GM13977 (cell line): ENCODE results near the gene APOD.

Source experiments
- DNase-seq: peaks from one replicate; pipeline ENCODE4 v3.0.0; 2012; ENCODE audit warnings: low spot score
- CTCF ChIP-seq: IDR thresholded peaks from 2 replicates; pipeline ENCODE4 v1.5.1; 2012; ENCODE audit warnings: mild to moderate bottlenecking, control low read depth; ENCODE audit not compliant: insufficient read depth; ENCODE audit errors: extremely low read depth, missing control alignments
- in situ Hi-C: fragments of 300-500 bp; cut with MboI; formaldehyde crosslinking; loops from one replicate; pipeline ENCODE4 v1.12.0; 2022; ENCODE audit warnings: low sequenced_read_pairs, low pct_unique_long_range_greater_than_20kb, mixed read lengths, inconsistent platforms; ENCODE audit not compliant: unreplicated experiment

Gene APOD

GRCh38 chr3:195543500-195544229 lies 40.1 kb downstream of the APOD start:
- in situ Hi-C loops, result loop anchor here (25.0 kb wide), 2 partner anchors 406 to 856 kb away; partner anchors contain the start of gene FAM43A
- TF ChIP-seq CTCF, result no peak
- no peak for DNase-seq

- in situ Hi-C loops, result loop anchor here (25.0 kb wide), 2 partner anchors 406 to 856 kb away; partner anchors contain the start of gene FAM43A
- TF ChIP-seq CTCF, result no peak
- peak; percentile 95 for DNase-seq
Observed at GRCh38 chr3:195542698-195543499, 40.8 kb downstream of the APOD start, which contains the start of gene PPP1R2. Gene PPP1R2, minus strand, starts transcription at chr3:195543325. Its CDS starts 300 bp downstream, at chr3:195543025.

GRCh38 chr3:195542316-195542697 lies 41.4 kb downstream of the APOD start:
- in situ Hi-C loops, result loop anchor here (25.0 kb wide), 2 partner anchors 405 to 855 kb away; partner anchors contain the start of gene FAM43A
- DNase-seq, result peak; percentile 39

GRCh38 chr3:195540511-195540910 lies 43.2 kb downstream of the APOD start:
- DNase-seq, result no peak
- no peak for TF ChIP-seq CTCF
- in situ Hi-C loops, result loop anchor here (25.0 kb wide), 2 partner anchors 403 to 853 kb away; partner anchors contain the start of gene FAM43A

More at GRCh38 chr3:195542316-195542697, 41.4 kb downstream of the APOD start:
- TF ChIP-seq CTCF, result no peak

- TF ChIP-seq CTCF, result no peak
- no peak for DNase-seq
- in situ Hi-C loops, result loop anchor here (25.0 kb wide), 2 partner anchors 403 to 853 kb away; partner anchors contain the start of gene FAM43A
Observed at GRCh38 chr3:195540027-195540426, 43.7 kb downstream of the APOD start.

GRCh38 chr3:195539479-195539878 lies 44.3 kb downstream of the APOD start:
- no peak for DNase-seq
- in situ Hi-C loops, result loop anchor here (25.0 kb wide), 2 partner anchors 402 to 852 kb away; partner anchors contain the start of gene FAM43A
- no peak for TF ChIP-seq CTCF
